NCI-H187 (cell line): Measurements from ENCODE around the gene MRC1.

Experiments
- DNase-seq, 2 experiments: peaks; one replicate each; lab custom pipeline; 2025; lab: John Stamatoyannopoulos, UW

MRC1 gene

GRCh38 chr10:17795813-17796594 is 13.1 kb upstream of the MRC1 start:
- DNase-seq = no peak

- DNase-seq = no peak
Measured at GRCh38 chr10:17801507-17801906, 7.6 kb upstream of the MRC1 start.

- no peak for DNase-seq
Measured at GRCh38 chr10:17802350-17802749, 6.8 kb upstream of the MRC1 start.

GRCh38 chr10:17802976-17803375 is 6.2 kb upstream of the MRC1 start:
- no peak for DNase-seq

GRCh38 chr10:17805330-17805729 is 3.8 kb upstream of the MRC1 start:
- DNase-seq = no peak

- DNase-seq = no peak
Measured at GRCh38 chr10:17805921-17806577, 3.1 kb upstream of the MRC1 start.

- DNase-seq = no peak
Measured at GRCh38 chr10:17811146-17811865, 2.2 kb downstream of the MRC1 start.

- DNase-seq = no peak
Measured at GRCh38 chr10:17814973-17815372, 5.8 kb downstream of the MRC1 start.

- DNase-seq = no peak
Measured at GRCh38 chr10:17816199-17816598, 7.1 kb downstream of the MRC1 start.

GRCh38 chr10:17817316-17817715 is 8.2 kb downstream of the MRC1 start:
- no peak for DNase-seq

- DNase-seq = no peak
Measured at GRCh38 chr10:17817790-17818189, 8.6 kb downstream of the MRC1 start.

- no peak for DNase-seq
Measured at GRCh38 chr10:17819836-17820235, 10.7 kb downstream of the MRC1 start.

- no peak for DNase-seq
Measured at GRCh38 chr10:17820943-17821342, 11.8 kb downstream of the MRC1 start.

- DNase-seq = no peak
Measured at GRCh38 chr10:17821893-17822292, 12.7 kb downstream of the MRC1 start.

- no peak for DNase-seq
Measured at GRCh38 chr10:17831341-17831740, 22.2 kb downstream of the MRC1 start.

GRCh38 chr10:17831896-17832295 is 22.7 kb downstream of the MRC1 start:
- DNase-seq = no peak

- DNase-seq = no peak
Measured at GRCh38 chr10:17833656-17834055, 24.5 kb downstream of the MRC1 start.

GRCh38 chr10:17835688-17836087 is 26.5 kb downstream of the MRC1 start:
- DNase-seq = no peak

GRCh38 chr10:17836942-17837341 is 27.8 kb downstream of the MRC1 start:
- DNase-seq = no peak

GRCh38 chr10:17838080-17838648 is 29.0 kb downstream of the MRC1 start:
- DNase-seq = no peak

GRCh38 chr10:17841050-17841449 is 31.9 kb downstream of the MRC1 start:
- no peak for DNase-seq

- no peak for DNase-seq
Measured at GRCh38 chr10:17842641-17843040, 33.5 kb downstream of the MRC1 start.
